Memory B cell (primary cell): ENCODE data around the gene SRRD.

ENCODE experiments used
- ATAC-seq: fragments of 150-1000 bp; cut with Tn5 transposase; 2 replicates; pipeline ENCODE4 v1.10.0; 2021; ENCODE audit warnings: low read depth, mild to moderate bottlenecking, moderate library complexity
- DNase-seq, 2 donors: peaks; one replicate each; pipeline ENCODE4 v3.0.0; 2022; ENCODE audit warnings: low spot score in 2 of 2
- H3K27ac Mint-ChIP-seq: one replicate; pipeline ENCODE4 v1.8.0; 2022; ENCODE audit warnings: mild to moderate bottlenecking, moderate library complexity, mixed read lengths
- H3K27me3 Mint-ChIP-seq: one replicate; pipeline ENCODE4 v1.8.0; 2022; ENCODE audit warnings: mixed read lengths
- H3K36me3 Mint-ChIP-seq: one replicate; pipeline ENCODE4 v1.8.0; 2022; ENCODE audit warnings: mild to moderate bottlenecking, mixed read lengths
- H3K4me1 Mint-ChIP-seq: one replicate; pipeline ENCODE4 v1.8.0; 2022; ENCODE audit warnings: mixed read lengths
- H3K4me3 Mint-ChIP-seq: one replicate; pipeline ENCODE4 v1.8.0; 2022; ENCODE audit warnings: mild to moderate bottlenecking, moderate library complexity, mixed read lengths
- H3K9me3 Mint-ChIP-seq: one replicate; pipeline ENCODE4 v1.8.0; 2022; ENCODE audit warnings: mixed read lengths

SRRD gene

DNA sequence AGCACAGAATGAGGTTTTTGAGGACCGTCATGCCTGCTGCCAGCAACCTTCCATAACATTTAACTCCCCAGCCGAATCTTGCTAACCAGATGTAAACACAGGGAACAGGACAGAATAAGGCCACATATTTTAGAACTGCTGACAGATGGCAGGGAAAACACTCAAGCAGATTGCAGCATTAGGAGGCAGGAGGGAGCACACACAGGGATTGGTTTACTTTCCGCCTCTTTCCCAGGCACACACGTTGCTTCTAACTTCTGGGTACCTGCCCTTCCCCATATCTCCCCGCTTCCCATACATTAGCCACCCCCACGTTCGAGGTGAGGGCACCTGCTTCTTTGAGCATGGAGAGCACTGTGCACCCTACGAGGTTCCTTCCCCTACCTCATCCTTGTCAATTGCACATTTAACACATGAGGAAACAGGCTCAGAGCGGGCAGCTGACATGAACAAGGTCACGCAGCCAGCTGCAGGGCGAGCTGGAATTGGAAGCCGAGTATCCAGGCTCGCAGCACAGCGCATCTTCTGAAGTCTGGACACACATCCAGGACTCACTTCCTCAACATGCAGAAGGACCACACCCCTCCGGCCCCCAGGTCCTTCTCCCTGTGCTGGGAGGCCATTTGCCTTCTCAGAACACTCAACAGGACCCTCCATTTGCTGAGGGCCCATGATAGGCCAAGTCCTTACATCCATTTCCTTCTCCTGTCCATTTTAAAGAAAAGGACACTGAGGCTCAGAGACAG is 35.9 kb upstream of the SRRD start:
- H3K36me3 Mint-ChIP-seq: peaks cover 14% of the 10 kb centered on the region
- H3K27me3 Mint-ChIP-seq: no peaks in the 10 kb centered on the region
- H3K4me1 Mint-ChIP-seq: no peaks in the 10 kb centered on the region

DNA sequence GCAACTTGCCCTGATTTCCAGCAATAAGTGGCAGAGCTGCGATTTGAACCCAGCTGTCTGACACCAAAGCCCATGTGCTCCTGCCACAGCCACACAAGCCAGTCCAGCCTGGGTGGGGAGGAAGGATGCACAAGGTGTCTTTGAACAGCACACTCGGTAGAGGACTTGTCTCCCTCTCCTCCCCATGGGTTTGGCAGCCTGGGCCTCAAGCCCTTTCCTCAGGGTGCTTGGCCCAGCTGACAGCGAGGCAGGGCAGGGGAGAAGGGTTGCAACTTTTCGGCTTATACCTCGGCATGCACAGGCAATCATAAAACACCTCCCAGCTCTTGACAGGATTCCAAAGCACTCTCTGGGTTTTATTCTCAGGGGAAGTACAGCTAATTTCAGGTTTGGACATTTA is 35.3 kb upstream of the SRRD start:
- H3K4me3 Mint-ChIP-seq: no peak overlapping the region
- H3K27me3 Mint-ChIP-seq: no peaks in the 10 kb centered on the region
- DNase-seq (no peak), ATAC-seq (no peak)
- peaks cover 17% of the 10 kb centered on the region for H3K36me3 Mint-ChIP-seq
- H3K9me3 Mint-ChIP-seq: no peaks in the 10 kb centered on the region
- H3K27ac Mint-ChIP-seq: no peak overlapping the region
- H3K4me1 Mint-ChIP-seq: no peaks in the 10 kb centered on the region

More for the DNA sequence above, 35.9 kb upstream of the SRRD start:
- Mint-ChIP-seq H3K27ac (peak overlapping the region; percentile 3), H3K4me3 (no peak overlapping the region), H3K9me3 (no peaks in the 10 kb centered on the region)
- no peak for DNase-seq
- ATAC-seq: no peak

DNA sequence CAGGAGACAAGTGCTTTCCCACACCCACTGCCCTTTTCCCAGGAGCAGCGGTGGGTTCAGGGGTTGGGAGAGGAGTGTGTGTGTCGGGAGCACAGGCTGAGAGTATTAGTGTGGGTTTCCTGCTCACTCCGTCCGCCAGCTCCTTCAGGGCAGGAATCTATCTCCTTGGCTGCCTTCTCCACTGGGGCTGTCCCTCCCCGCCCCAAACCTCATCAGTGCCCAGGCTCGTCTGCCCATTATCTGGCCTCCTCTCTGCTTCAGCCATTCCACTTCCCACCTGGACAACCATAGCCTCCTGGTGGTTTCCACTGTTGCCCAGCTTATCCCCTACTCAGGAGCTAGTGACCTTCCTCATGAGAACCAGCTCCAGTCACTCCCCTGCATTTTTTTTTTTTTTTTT is 34.7 kb upstream of the SRRD start:
- peaks cover 20% of the 10 kb centered on the region for H3K36me3 Mint-ChIP-seq
- no peak overlapping the region for H3K4me3 Mint-ChIP-seq
- no peak for DNase-seq
- no peak for ATAC-seq
- no peak overlapping the region for H3K27ac Mint-ChIP-seq
- H3K4me1 Mint-ChIP-seq: no peaks in the 10 kb centered on the region
- no peaks in the 10 kb centered on the region for H3K9me3 Mint-ChIP-seq
- no peaks in the 10 kb centered on the region for H3K27me3 Mint-ChIP-seq

GRCh38 chr22:26450453-26451185 is 33.1 kb upstream of the SRRD start:
- Mint-ChIP-seq H3K4me3 (no peak overlapping the region), H3K27ac (no peak overlapping the region), H3K9me3 (no peaks in the 10 kb centered on the region), H3K36me3 (peaks cover 19% of the 10 kb centered on the region), H3K27me3 (no peaks in the 10 kb centered on the region), H3K4me1 (no peaks in the 10 kb centered on the region)
- DNase-seq (no peak), ATAC-seq (no peak)

DNA sequence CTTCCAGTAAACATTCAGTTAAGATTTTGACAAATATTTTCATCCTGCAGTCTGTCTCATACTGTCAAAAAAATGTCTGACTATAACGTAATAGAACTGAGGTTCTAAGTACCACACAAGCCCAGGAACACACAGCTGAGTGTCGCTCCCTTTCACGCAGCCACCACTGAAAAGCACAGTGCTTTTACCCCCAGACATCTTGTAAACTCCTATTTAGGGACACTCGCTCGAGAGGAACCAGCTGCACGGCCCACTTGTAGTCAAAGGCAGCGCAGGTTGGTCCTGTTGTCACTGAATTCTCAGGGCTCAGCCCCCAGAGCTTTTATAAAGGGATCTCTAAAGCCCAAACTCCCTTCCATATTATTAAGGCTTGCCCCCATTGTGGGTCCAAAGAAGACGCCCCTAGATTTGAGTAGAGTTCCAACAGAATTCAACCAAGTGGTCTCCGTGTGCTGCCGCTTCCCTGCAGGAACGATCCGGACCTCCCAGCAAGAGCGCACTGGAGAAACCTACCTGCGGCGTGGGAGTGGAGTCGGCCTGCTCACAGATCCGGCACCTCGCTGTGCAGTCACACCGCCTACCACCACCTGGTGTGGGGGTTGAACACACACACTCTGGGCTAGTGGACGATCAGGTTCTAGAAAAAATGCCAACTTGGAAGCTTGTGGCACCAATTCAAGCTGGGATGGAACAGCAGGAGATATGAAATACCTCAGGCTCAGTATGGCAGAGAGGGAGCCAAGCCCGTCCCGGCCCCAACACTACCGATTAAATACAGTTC is 31.3 kb upstream of the SRRD start:
- Mint-ChIP-seq H3K9me3 (no peaks in the 10 kb centered on the region), H3K36me3 (peaks cover 25% of the 10 kb centered on the region), H3K27me3 (no peaks in the 10 kb centered on the region), H3K4me3 (no peak overlapping the region), H3K27ac (no peak overlapping the region), H3K4me1 (no peaks in the 10 kb centered on the region)
- ATAC-seq (no peak), DNase-seq (no peak)

DNA sequence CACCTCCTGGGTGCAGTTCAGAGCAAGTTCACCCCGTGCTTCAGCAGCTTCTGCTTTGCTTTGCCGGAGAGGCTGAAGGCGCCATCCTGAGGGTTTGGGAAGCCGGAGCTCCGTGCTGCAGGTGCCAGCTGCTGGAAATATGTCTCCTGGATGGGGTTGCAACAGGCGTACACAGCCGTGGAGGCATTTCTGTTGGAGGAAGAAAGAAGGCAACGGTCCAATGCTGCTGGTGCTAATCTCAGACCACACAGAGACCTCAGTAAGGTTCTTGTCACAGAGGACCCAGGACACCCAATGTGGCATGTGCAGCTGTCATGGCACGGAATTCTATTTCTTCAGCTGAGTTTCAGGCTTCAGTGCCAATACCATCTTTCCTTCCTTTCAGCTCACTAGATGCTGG is 30.5 kb upstream of the SRRD start:
- H3K27ac Mint-ChIP-seq: no peak overlapping the region
- H3K4me3 Mint-ChIP-seq: no peak overlapping the region
- no peaks in the 10 kb centered on the region for H3K9me3 Mint-ChIP-seq
- H3K27me3 Mint-ChIP-seq: no peaks in the 10 kb centered on the region
- ATAC-seq (no peak), DNase-seq (no peak)
- peaks cover 30% of the 10 kb centered on the region for H3K36me3 Mint-ChIP-seq
- no peaks in the 10 kb centered on the region for H3K4me1 Mint-ChIP-seq

- no peak overlapping the region for H3K4me3 Mint-ChIP-seq
- peaks cover 32% of the 10 kb centered on the region for H3K36me3 Mint-ChIP-seq
- no peaks in the 10 kb centered on the region for H3K27me3 Mint-ChIP-seq
- no peaks in the 10 kb centered on the region for H3K9me3 Mint-ChIP-seq
- H3K4me1 Mint-ChIP-seq: no peaks in the 10 kb centered on the region
- DNase-seq (no peak), ATAC-seq (no peak)
- no peak overlapping the region for H3K27ac Mint-ChIP-seq
These were observed 29.7 kb upstream of the SRRD start for GRCh38 chr22:26453812-26454500.

DNA sequence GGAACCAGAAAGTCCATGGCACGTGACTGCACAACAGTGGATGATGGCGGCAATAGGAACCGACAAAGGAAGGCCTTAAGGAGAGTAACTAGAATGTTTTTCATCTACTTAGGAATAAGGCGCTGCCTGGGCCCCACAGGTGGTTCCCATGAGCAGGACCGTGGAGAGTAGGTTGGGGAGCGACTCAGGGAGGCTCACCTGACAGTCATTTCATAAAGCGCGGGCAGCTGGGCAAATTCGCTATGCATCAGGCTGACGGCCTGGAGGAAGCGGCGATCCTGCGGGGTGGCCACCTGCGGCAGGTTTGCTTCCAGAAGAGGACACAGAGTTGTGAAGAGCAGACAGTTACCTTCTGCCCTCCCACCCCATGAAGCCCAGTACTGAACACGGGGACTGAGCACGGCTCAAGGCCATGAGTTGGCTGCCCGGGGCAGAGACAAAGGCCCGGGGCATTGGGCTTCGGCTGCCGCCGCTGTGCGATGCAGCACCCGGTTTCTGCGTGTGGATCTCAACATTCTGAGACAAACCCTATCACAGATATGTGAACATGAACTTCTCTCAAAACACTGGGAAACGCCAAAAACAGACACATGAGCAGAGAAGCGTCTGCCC is 25.9 kb upstream of the SRRD start:
- Mint-ChIP-seq H3K27ac (no peak overlapping the region), H3K27me3 (no peaks in the 10 kb centered on the region), H3K36me3 (peaks cover 30% of the 10 kb centered on the region), H3K9me3 (no peaks in the 10 kb centered on the region), H3K4me3 (no peak overlapping the region), H3K4me1 (peaks cover 2% of the 10 kb centered on the region)
- no peak for DNase-seq
- ATAC-seq: no peak

- ATAC-seq (no peak), DNase-seq (no peak)
- no peaks in the 10 kb centered on the region for H3K9me3 Mint-ChIP-seq
- no peak overlapping the region for H3K27ac Mint-ChIP-seq
- no peaks in the 10 kb centered on the region for H3K27me3 Mint-ChIP-seq
- peaks cover 27% of the 10 kb centered on the region for H3K36me3 Mint-ChIP-seq
- H3K4me1 Mint-ChIP-seq: peaks cover 2% of the 10 kb centered on the region
- H3K4me3 Mint-ChIP-seq: no peak overlapping the region
These were observed 23.5 kb upstream of the SRRD start for GRCh38 chr22:26460202-26460601.

DNA sequence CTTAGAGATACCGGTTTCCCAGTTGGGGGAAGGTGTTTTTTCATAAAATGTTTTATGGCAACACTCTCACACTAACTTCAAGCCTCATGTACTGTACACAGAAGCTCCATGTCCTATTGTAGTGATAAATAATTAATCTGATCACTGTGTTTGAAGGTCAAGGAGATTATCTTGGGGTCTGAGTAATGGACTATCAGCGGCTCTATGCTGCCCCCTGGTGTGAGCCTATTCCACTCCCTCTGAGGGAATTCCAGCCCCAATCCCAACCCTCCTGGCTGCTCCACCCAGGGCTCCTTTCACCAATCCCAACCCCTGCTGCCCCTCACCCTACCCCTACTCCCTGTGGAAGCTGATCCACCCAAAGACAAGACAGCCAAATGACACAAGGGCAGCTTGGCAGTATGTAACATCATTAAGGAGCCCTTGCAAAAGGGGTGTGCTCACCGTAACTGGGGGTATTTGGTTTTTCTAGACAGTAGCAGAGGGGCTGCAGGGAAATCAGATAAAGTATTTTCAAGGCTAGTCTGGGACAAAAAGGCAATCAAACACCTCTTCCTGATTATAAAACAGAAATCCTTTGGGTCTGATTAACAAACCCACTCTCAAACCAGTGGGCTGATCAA is 22.4 kb upstream of the SRRD start:
- Mint-ChIP-seq H3K4me1 (peaks cover 2% of the 10 kb centered on the region), H3K27me3 (no peaks in the 10 kb centered on the region), H3K9me3 (no peaks in the 10 kb centered on the region), H3K27ac (no peak overlapping the region), H3K36me3 (peaks cover 30% of the 10 kb centered on the region), H3K4me3 (no peak overlapping the region)
- ATAC-seq (peak; percentile 32), DNase-seq (peak; percentile 32 to 44)

DNA sequence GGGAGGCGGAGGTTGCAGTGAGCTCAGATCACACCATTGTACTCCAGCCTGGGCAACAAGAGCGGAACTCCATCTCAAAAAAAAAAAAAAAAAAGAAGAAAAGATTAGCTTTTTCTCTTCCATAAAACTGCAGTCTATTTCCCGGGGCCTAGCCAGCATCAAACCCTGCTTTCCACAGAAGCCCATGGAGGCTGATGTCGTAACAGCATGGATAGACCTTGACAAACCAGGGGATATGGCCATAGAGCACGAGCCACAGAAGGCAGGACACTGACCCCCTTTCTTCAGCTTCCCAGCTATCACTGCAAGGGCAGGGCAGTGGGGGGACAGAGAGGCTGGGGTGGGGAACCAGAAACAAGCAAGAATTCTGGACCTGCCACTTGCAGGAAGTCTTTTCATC is 21.6 kb upstream of the SRRD start:
- Mint-ChIP-seq H3K4me3 (no peak overlapping the region), H3K27ac (no peak overlapping the region), H3K4me1 (peaks cover 2% of the 10 kb centered on the region), H3K9me3 (no peaks in the 10 kb centered on the region), H3K27me3 (no peaks in the 10 kb centered on the region), H3K36me3 (peaks cover 34% of the 10 kb centered on the region)
- ATAC-seq (no peak), DNase-seq (no peak)

DNA sequence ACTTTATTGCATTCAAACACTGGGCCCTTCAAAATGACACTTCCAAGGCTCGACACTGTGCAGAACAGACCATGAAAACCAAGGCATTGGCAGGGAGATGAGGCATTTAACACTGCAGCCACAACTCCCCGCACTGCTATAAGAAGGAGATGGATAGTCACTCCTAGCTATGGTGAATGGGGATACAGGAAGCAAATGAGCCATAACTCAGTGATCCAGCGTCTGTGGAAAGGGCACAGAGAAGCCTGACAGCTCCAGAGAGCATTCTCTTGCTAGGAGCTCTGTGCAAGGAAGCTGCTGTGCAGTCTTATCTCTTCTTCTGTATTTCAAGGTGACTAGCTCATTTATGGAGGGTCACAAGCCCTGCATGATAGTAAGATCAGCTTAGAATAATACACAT is 21.0 kb upstream of the SRRD start:
- Mint-ChIP-seq H3K4me3 (no peak overlapping the region), H3K27me3 (no peaks in the 10 kb centered on the region), H3K4me1 (peaks cover 2% of the 10 kb centered on the region), H3K9me3 (no peaks in the 10 kb centered on the region), H3K36me3 (peaks cover 32% of the 10 kb centered on the region), H3K27ac (no peak overlapping the region)
- ATAC-seq: no peak
- DNase-seq: no peak

GRCh38 chr22:26463101-26463661 is 20.5 kb upstream of the SRRD start:
- Mint-ChIP-seq H3K27ac (no peak overlapping the region), H3K4me1 (peaks cover 2% of the 10 kb centered on the region), H3K27me3 (no peaks in the 10 kb centered on the region), H3K9me3 (no peaks in the 10 kb centered on the region), H3K36me3 (peaks cover 31% of the 10 kb centered on the region), H3K4me3 (no peak overlapping the region)
- no peak for ATAC-seq
- no peak for DNase-seq
